Measurements from ENCODE around the gene CAST. TPM values are rescaled to one million over a fixed set of nuclear protein-coding genes. Genes with fewer than 3 reads are reported as not detected.

Gene CAST
- total and polyA plus RNA-seq, 8 donors: 128 to 264 (median 156) TPM

DNA sequence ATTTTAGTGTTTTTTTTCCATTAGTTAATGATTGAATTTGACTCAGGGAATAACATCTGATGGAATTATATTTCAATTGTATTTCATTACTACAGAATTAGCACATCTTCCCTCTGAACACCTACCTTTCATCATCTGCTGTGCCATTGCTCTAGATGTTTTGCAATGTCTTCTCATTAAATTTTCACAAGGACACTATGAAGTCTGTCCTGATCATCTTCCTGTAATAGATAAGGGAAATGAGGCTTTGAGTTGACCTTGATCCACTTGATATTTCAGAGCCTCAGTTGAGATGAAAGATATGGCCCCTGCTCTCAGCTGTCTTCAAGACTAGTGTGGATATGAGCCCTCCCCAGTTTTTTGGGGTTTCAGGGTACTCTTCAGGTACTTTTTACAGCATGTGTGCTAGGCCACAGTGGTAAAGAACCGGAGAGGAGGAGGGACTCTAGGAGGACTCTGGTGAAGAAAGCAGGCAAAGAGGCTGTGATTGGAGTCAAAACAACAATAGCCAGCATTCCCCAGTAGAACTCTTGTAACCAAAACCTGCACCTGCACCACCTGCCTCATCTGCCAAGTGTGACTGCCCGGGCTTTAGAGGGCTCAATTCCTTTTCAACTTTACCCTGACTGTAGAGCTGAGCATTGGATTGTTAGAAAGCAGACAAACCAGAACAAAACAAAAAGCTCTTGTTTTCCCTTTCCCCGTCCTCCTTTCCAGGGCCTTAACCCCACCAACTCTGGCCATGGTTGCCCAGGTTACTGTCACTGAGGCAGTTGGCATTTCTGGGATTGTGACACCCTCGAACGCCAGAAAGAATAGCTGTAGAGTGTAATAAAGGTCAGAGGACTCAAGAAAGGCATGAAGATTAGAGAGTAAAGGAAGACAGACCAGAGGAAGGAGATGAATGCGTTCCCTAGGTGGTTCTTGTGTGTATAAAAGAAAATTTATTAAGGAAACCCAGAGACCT lies 89.3 kb downstream of the CAST start:
- Histone ChIP-seq H3K27me3 (no peaks in the 10 kb centered on the region), H3K27ac (peak overlapping the region in 1 of 2 donors; percentile 45), H3K4me1 (peaks cover 0 to 8% of the 10 kb centered on the region in 2 donors), H3K9me3 (no peaks in the 10 kb centered on the region), H3K4me3 (no peak overlapping the region), H3K36me3 (peaks cover 0 to 91% of the 10 kb centered on the region in 2 donors)
- TF ChIP-seq, protein P1, sequence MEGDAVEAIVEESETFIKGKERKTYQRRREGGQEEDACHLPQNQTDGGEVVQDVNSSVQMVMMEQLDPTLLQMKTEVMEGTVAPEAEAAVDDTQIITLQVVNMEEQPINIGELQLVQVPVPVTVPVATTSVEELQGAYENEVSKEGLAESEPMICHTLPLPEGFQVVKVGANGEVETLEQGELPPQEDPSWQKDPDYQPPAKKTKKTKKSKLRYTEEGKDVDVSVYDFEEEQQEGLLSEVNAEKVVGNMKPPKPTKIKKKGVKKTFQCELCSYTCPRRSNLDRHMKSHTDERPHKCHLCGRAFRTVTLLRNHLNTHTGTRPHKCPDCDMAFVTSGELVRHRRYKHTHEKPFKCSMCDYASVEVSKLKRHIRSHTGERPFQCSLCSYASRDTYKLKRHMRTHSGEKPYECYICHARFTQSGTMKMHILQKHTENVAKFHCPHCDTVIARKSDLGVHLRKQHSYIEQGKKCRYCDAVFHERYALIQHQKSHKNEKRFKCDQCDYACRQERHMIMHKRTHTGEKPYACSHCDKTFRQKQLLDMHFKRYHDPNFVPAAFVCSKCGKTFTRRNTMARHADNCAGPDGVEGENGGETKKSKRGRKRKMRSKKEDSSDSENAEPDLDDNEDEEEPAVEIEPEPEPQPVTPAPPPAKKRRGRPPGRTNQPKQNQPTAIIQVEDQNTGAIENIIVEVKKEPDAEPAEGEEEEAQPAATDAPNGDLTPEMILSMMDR (IDR thresholded peaks at IDR 0.05): no peak
- ATAC-seq: no peak
- no peak for DNase-seq
- intact Hi-C loops (cut with DNase I): loop anchor here in 1 of 2 donors (10.0 kb wide), 1 partner anchor 413 kb away; no protein-coding TSS in a partner anchor

DNA sequence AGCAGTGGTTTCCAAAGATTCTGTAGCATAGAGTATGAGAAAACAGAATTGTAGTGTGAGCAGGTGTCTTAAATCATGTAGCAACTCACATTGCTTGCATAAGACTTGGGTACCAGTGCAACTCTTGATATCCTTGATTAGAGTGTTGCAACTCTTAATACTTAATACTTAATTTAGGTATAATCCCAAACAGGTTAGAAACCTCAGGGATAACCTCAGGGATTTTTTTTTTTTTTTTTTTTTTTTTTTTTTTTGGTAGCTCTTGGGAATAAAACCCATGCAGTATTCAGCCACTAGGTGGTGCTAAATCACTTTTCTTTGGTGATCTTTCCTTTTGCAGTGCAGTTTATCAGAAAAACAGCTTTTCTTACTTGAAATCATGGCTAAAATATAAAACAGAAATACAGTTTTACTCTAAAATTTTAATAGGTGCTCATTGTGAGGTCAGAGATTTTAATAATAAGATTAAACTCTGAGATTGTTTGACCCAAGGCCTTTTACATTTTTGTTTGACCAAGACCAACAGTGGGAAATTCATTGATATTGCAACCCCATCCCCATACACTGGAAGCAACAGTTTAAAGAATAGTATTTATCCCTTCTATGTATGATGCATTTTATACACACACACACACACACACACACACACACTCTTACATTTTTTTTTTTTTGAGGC lies 90.3 kb downstream of the CAST start:
- TF ChIP-seq, protein P1 (IDR thresholded peaks at IDR 0.05): peak; percentile 66 to 74
- Histone ChIP-seq H3K36me3 (peaks cover 0 to 91% of the 10 kb centered on the region in 2 donors), H3K9me3 (no peaks in the 10 kb centered on the region), H3K27me3 (no peaks in the 10 kb centered on the region), H3K4me3 (no peak overlapping the region), H3K4me1 (peaks cover 0 to 8% of the 10 kb centered on the region in 2 donors), H3K27ac (peak overlapping the region in 1 of 2 donors; percentile 45)
- DNase-seq: peak in 2 of 4 donors; percentile 51 to 76
- peak; percentile 67 for ATAC-seq
- intact Hi-C loops (cut with DNase I): loop anchor here in 1 of 2 donors (10.0 kb wide), 1 partner anchor 412 kb away; no protein-coding TSS in a partner anchor

DNA sequence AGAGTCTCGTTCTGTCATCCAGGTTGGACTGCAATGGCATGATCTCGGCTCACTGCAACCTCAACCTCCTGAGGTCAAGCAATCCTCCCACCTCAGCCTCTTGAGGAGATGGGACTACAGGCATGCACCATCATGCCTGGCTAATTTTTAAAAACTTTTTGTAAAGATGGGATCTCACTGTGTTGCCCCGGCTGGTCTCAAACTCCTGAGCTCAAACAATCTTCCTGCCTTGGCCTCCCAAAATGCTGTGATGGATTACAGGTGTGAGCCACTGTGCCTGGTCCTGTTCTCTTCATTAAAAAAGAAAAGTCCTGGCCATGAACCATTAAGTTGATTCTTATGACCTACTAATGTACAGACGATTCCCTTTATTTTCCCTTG lies 90.8 kb downstream of the CAST start:
- TF ChIP-seq, protein P1 (IDR thresholded peaks at IDR 0.05): no peak
- ATAC-seq (no peak), DNase-seq (no peak)
- no peaks in the 10 kb centered on the region for H3K9me3 ChIP-seq
- intact Hi-C loops (cut with DNase I): loop anchor here in 1 of 2 donors (10.0 kb wide), 1 partner anchor 412 kb away; no protein-coding TSS in a partner anchor
- no peaks in the 10 kb centered on the region for H3K27me3 ChIP-seq
- peaks cover 0 to 91% of the 10 kb centered on the region in 2 donors for H3K36me3 ChIP-seq
- peaks cover 0 to 8% of the 10 kb centered on the region in 2 donors for H3K4me1 ChIP-seq
- H3K4me3 ChIP-seq: no peak overlapping the region
- no peak overlapping the region for H3K27ac ChIP-seq

DNA sequence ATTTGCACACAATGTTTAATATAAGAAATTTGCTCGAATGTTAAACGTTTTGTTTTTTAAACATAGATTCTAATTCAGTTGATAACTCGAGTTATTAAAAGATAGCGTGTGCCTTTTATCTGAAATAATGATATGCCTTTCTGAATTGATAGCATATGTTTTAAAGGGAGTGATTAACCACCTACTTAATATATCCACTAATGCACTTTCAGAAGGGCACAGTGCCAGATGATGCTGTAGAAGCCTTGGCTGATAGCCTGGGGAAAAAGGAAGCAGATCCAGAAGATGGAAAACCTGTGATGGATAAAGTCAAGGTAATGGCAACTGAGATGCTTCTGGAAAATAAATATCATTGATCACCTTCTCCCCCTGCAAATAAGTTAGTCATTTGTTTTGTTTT lies 91.7 kb downstream of the CAST start:
- Histone ChIP-seq H3K4me1 (peaks cover 0 to 8% of the 10 kb centered on the region in 2 donors), H3K9me3 (no peaks in the 10 kb centered on the region), H3K27ac (no peak overlapping the region), H3K36me3 (peaks cover 0 to 91% of the 10 kb centered on the region in 2 donors), H3K4me3 (no peak overlapping the region), H3K27me3 (no peaks in the 10 kb centered on the region)
- ATAC-seq (no peak), DNase-seq (no peak)
- intact Hi-C loops (cut with DNase I): loop anchor here in 1 of 2 donors (10.0 kb wide), 1 partner anchor 411 kb away; no protein-coding TSS in a partner anchor
- TF ChIP-seq, protein P1 (IDR thresholded peaks at IDR 0.05): no peak
